Subcutaneous abdominal adipose tissue (tissue), 5 donors: Measurements from ENCODE around the gene ZNF593.
A peak's percentile ranks its signal among the peaks of the same experiment; 100 is the strongest.

Source experiments
- H3K27ac ChIP-seq: one replicate; pipeline ENCODE4 v1.7.0; 2013; ENCODE audit warnings: low read depth, mild to moderate bottlenecking, inconsistent platforms, low read length, moderate library complexity
- H3K27me3 ChIP-seq, 5 donors: one replicate each; pipeline ENCODE4 v1.7.0; 2013; ENCODE audit warnings: low read length in 5 of 5, inconsistent platforms in 1 of 5; ENCODE audit not compliant: control insufficient read depth in 5 of 5, insufficient read depth in 4 of 5
- H3K36me3 ChIP-seq, 5 donors: one replicate each; pipeline ENCODE4 v1.7.0; 2013; ENCODE audit warnings: low read length in 5 of 5; ENCODE audit not compliant: control insufficient read depth in 5 of 5, insufficient read depth in 5 of 5
- H3K4me1 ChIP-seq, 5 donors: one replicate each; pipeline ENCODE4 v1.7.0; 2013; ENCODE audit warnings: low read length in 5 of 5, mild to moderate bottlenecking in 3 of 5, moderate library complexity in 1 of 5; ENCODE audit not compliant: control insufficient read depth in 5 of 5, insufficient read depth in 5 of 5
- H3K4me3 ChIP-seq, 5 donors: one replicate each; pipeline ENCODE4 v1.7.0; 2013; ENCODE audit warnings: low read length in 5 of 5, low read depth in 1 of 5
- H3K9ac ChIP-seq, 5 donors: one replicate each; pipeline ENCODE4 v1.7.0; 2013; ENCODE audit warnings: low read length in 5 of 5, mild to moderate bottlenecking in 4 of 5, moderate library complexity in 3 of 5
- H3K9me3 ChIP-seq, 5 donors: one replicate each; pipeline ENCODE4 v1.7.0; 2013; ENCODE audit warnings: low read length in 5 of 5; ENCODE audit not compliant: control insufficient read depth in 5 of 5
- donor health status: healthy.
- donor health status: healthy.
- donor health status: healthy.
- donor health status: healthy.
- donor health status: healthy.

ZNF593 gene

DNA sequence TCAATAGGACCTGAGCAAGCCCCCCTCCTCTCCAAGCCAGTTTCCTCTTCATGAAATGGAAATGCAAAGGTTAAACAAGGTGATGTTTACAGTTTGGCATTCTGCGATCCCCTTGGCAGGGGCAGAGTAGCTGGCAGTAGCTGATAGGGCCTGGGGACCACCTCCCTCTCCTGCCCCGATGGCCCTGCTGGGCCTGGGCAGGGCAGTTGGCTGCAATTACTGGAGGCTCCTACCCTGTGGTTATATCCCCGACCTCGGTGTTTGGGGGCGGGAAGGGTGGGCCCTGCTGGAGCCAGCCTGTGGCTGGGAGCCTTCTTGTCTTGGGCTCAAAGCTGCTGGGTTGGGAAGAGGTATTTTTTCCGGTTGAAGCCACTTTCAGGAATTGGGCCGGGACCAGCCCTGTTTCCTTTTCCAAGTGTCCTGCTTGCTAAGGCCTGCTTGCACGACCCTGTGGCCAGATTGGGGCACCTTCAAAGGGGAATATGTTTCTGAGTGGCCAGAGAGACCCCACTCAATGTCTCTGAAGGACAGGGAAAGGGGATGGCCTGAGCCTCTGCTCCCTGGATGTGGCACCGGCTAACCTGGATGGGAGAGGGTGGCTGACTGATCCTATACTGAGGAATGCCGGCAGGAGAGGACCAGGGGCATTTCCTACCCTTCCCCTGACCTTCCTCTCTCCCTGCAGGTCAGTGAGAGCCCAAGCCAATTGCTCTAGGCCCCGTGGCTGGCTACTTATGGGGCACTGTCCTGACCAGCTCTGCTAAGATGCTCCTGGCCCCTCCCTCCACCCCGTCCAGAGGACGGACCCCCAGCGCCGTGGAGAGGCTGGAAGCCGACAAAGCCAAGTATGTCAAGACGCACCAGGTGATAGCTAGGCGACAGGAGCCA lies 8.9 kb upstream of the ZNF593 start:
- Histone ChIP-seq H3K27me3 (peaks cover 9 to 37% (median 23%) of the 10 kb centered on the region in 5 donors), H3K27ac (peak overlapping the region; percentile 74), H3K4me1 (peaks cover 2 to 57% (median 27%) of the 10 kb centered on the region in 5 donors), H3K9ac (peak overlapping the region in 4 of 5 donors; percentile 47 to 76 (median 70)), H3K36me3 (no peaks in the 10 kb centered on the region), H3K9me3 (no peaks in the 10 kb centered on the region), H3K4me3 (peak overlapping the region; percentile 32 to 70 (median 65))

DNA sequence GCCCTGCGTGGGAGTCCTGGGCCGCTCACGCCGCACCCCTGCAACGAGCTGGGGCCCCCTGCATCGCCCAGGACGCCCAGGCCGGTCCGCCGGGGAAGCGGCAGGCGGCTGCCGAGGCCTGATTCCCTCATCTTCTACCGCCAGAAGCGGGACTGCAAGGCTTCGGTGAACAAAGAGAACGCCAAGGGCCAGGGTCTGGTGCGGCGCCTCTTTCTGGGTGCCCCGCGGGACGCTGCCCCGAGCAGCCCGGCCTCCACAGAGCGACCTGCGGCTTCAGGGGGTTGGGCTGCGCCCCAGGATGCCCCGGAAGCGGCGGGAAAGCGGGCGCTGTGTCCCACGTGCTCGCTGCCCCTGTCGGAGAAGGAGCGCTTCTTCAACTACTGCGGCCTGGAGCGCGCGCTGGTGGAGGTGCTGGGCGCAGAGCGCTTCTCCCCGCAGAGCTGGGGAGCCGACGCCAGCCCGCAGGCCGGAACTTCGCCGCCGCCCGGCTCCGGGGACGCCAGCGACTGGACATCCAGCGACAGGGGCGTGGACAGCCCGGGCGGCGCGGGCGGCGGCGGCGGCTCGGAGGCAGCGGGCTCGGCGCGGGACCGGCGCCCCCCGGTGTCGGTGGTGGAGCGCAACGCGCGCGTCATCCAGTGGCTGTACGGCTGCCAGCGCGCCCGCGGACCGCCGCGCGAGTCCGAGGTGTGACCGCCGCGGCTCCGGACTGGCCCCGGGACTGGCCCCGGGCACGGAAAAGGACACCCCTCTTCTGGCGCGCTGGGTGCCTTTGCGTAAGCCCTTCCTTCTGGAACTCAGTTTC lies 8.1 kb upstream of the ZNF593 start:
- peaks cover 3 to 29% (median 14%) of the 10 kb centered on the region in 5 donors for H3K27me3 ChIP-seq
- peaks cover 0 to 49% (median 27%) of the 10 kb centered on the region in 5 donors for H3K4me1 ChIP-seq
- H3K9ac ChIP-seq, result peak overlapping the region in 4 of 5 donors; percentile 47 to 76 (median 70)
- H3K4me3 ChIP-seq, result peak overlapping the region; percentile 43 to 70 (median 65)
- H3K36me3 ChIP-seq, result no peaks in the 10 kb centered on the region
- peak overlapping the region; percentile 30 for H3K27ac ChIP-seq
- no peaks in the 10 kb centered on the region for H3K9me3 ChIP-seq

DNA sequence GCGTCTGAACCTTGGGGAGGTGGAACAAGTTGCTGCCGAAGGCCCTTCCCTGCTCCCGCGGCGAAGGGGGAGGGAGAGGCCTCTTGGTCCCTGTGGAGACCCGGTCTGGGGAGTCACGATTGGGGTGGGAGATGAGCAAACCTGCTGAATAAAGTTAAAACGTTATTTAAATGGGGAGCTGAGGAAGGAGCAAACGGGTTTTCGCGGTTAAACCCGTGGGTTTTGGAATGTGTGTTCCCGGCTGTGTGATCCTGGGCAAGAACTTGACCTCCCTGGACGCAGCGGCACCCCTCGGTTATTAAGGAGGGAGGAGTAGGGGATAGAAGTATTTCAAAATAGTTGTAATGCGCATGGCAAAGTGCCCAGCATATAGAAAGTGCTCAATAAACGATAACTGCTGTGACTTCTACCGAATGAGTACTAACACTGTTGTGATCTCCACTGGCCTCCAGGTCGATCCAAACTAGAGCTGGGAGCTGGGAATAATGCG lies 7.4 kb upstream of the ZNF593 start:
- Histone ChIP-seq H3K9ac (peak overlapping the region in 3 of 5 donors; percentile 30 to 65 (median 63)), H3K27me3 (peaks cover 0 to 25% (median 11%) of the 10 kb centered on the region in 5 donors), H3K9me3 (no peaks in the 10 kb centered on the region), H3K27ac (no peak overlapping the region), H3K36me3 (no peaks in the 10 kb centered on the region), H3K4me1 (peaks cover 0 to 43% (median 27%) of the 10 kb centered on the region in 5 donors), H3K4me3 (peak overlapping the region; percentile 43 to 70 (median 54))

DNA sequence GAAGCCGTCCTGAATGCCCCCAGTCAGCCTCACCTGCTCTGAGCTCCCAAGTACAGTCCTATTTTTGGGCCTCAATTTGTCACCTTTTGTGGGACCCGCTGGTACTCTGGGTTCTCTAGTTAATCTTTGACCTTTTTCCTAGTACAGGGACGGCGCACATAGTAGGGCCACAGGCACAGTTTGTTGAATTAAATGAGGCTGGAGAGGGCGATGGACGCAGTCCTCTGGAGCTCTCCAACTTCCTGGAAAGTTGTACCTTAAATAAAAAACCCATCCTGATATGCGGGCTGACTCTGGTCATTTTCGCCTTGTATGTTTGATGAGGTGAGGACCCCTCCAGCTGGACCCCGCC lies 6.0 kb upstream of the ZNF593 start:
- H3K27me3 ChIP-seq, result peaks cover 0 to 12% (median 4%) of the 10 kb centered on the region in 5 donors
- H3K9me3 ChIP-seq, result no peaks in the 10 kb centered on the region
- H3K9ac ChIP-seq, result peak overlapping the region in 2 of 5 donors; percentile 11 to 58
- peak overlapping the region in 4 of 5 donors; percentile 29 to 65 (median 48) for H3K4me3 ChIP-seq
- H3K4me1 ChIP-seq, result peaks cover 0 to 31% (median 27%) of the 10 kb centered on the region in 5 donors
- H3K27ac ChIP-seq, result no peak overlapping the region
- H3K36me3 ChIP-seq, result no peaks in the 10 kb centered on the region

DNA sequence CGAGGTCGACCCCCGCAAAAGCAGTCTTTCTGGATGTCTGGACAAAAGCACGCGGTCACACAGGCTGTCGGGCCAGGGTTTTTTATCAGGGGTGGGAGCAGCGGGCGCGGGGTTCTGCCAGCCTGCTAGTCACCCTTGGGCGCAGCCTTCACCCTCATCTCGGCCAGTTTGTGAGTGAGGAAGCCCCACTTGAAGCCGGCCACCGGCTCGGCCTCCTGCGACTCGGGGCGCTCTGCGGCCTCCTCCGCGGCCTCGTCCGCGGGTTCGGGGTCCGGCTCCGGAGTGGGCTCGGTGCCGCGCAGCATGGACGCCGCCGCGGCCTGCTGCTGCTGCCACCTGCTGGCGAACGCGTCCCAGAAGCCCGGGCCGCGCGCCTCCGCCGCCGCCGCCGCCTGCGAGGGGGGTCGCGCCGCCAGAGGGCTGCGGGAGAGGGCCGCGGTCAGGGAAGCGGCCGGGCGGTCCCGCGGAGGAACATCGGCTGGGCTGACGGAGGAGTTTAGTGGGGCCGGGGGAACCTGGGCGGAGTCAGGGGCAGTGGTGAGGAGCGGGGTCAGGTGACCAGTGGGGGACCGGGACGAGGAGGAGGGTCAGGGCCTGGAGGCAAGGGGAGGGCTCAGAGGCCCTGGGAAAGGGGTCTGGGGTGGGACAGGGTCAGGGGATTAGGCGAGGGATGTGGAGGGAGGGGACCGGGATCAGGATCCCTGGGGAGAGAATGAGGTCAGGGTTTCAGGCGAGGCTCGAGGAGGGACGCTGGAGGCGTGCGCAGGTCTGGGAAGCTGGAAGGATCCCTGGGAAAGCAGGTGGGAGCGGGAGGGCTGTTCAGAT lies 5.5 kb upstream of the ZNF593 start:
- Histone ChIP-seq H3K4me3 (peak overlapping the region; percentile 29 to 67 (median 53)), H3K27ac (no peak overlapping the region), H3K27me3 (peaks cover 0 to 6% (median 0%) of the 10 kb centered on the region in 5 donors), H3K9me3 (no peaks in the 10 kb centered on the region), H3K36me3 (no peaks in the 10 kb centered on the region), H3K9ac (peak overlapping the region in 4 of 5 donors; percentile 26 to 85 (median 44)), H3K4me1 (peaks cover 0 to 33% (median 29%) of the 10 kb centered on the region in 5 donors)

DNA sequence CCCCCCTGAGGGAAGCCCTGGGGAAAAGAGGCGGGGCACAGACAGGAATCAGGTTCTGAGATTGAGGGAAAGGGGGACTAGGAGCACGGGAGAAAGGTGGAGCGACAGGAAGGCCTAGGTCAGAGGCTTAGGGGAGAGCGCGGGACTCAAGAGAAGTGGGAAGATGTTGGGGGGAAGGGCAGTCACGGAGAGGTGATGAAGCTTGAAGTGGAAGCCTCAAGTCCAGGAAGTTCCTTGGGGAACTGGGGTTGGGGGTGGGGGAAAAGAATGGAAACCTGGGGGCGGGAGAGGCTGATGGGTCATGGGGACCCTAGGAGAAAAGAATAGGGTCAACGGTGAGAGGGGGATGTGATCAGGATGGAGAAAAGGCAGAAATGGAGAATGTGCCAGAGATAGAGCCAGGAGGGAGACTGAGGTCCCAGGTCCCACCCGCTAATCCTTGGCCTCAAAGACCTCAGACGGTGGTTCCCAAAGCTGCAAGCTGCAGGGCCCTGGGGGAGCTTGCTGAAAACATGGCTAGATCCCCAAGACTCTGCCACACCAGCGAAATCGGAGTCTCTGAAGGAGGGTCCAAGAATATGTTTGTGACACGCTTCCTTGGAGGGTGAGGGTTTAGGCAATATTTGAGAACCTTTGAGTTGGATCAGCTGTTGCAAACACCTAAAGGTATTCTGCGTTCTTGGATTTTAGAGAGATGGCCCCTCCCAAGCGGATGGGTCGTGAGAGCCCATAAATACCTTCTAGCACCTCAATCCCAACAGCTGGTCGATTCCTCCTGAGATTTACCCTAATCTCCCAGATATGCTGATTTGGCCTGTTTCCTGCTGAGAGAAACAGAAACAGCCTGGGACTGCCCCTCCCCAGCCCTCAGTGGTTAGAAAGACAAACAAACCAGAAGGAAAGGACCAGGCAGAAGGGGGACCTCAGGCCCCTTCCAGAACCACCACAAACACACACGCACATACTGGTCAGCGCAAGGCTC lies 4.6 kb upstream of the ZNF593 start:
- Histone ChIP-seq H3K27me3 (peaks cover 0 to 5% (median 0%) of the 10 kb centered on the region in 5 donors), H3K4me3 (peak overlapping the region; percentile 29 to 67 (median 53)), H3K9me3 (no peaks in the 10 kb centered on the region), H3K4me1 (peaks cover 0 to 40% (median 34%) of the 10 kb centered on the region in 5 donors), H3K36me3 (no peaks in the 10 kb centered on the region), H3K9ac (peak overlapping the region in 3 of 5 donors; percentile 26 to 85 (median 58)), H3K27ac (no peak overlapping the region)

DNA sequence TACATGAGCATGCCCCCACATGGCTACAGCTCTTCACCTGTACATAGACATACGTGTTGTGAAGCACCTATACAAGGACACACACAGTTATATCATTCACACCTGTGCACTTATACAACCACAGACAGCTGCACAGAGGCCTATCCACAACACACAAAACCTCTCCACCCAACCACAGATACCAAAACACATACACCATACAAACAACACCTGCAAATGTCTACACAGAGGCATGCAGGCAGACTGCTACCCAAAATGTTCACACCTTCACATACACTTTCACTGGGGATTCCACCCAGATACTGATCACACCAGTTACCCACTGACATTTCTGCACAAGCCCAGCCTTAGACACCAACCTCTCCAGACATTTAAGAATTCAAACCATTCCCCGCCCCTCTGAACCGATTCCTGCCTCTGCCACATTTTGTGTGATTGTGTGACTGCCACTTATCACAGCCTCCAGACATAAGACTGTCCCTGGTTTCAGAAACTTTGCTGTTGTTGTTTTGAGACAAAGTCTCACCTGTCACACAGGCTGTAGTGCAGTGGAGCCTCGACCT lies 2.9 kb upstream of the ZNF593 start:
- H3K9ac ChIP-seq, result no peak overlapping the region
- no peak overlapping the region for H3K4me3 ChIP-seq
- H3K27me3 ChIP-seq, result peaks cover 0 to 3% (median 0%) of the 10 kb centered on the region in 5 donors
- no peak overlapping the region for H3K27ac ChIP-seq
- no peaks in the 10 kb centered on the region for H3K9me3 ChIP-seq
- peaks cover 0 to 5% (median 0%) of the 10 kb centered on the region in 5 donors for H3K36me3 ChIP-seq
- H3K4me1 ChIP-seq, result peaks cover 2 to 42% (median 36%) of the 10 kb centered on the region in 5 donors

DNA sequence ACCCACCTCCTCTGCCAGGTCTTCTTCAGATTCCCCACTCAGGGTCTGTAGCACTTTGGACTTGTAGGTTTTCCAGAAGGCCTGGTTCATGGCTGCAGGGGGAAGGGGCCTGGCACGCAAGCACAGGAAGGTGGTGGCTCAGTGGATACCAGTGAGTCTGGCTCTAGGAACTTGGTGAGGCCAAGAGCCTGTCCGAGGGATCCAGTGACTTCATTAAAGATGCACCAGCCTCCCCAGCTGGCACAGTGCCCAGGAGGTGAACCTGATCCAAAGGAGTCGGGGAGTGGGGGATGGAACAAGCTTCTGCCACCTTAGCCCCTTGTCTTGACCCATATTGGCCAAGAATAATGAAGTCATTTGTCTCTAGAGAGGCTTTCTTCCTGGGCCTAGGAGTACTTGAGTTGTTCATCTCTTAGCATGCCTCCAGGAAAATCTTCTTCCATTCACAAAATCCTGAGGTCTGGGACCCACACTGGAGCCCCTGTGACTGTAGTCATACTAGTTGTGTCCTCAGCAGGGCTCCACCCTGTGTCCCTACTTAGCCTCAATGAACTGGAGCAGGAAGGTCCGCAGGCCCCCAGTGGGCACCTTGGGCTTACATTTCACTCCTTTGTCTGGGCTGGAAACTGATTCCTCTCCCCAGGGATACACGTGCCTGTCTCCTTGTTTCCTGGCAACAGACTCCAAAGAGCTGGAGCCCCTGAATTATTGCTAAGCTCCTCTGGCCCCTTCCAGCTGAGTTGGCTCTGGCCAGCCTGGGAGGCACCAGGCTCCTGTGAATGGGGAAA lies 1.1 kb upstream of the ZNF593 start, which contains the start of gene C1orf232:
TSS of gene C1orf232 (minus strand) at position 554 of the 788 bp plus-strand sequence. CDS start at position 90, 464 bp downstream.
- peaks cover 0 to 5% (median 0%) of the 10 kb centered on the region in 5 donors for H3K36me3 ChIP-seq
- H3K27ac ChIP-seq, result peak within 1 kb of the TSS; percentile 30
- H3K9ac ChIP-seq, result peak within 1 kb of the TSS in 4 of 5 donors; percentile 76 to 95 (median 89)
- peaks cover 2 to 32% (median 27%) of the 10 kb centered on the region in 5 donors for H3K4me1 ChIP-seq
- no peaks in the 10 kb centered on the region for H3K9me3 ChIP-seq
- H3K27me3 ChIP-seq, result no peaks in the 10 kb centered on the region
- peak within 1 kb of the TSS in 4 of 5 donors; percentile 75 to 91 (median 83) for H3K4me3 ChIP-seq
